ENCODE measurements around the gene SERINC5.
A peak's percentile ranks its signal among the peaks of the same experiment; 100 is the strongest.
"Not testable (repeated sequence)": the region's sequence is repeated elsewhere in the genome, so short reads cannot be mapped to it uniquely, and the experiment has no call there.

SERINC5 gene

DNA sequence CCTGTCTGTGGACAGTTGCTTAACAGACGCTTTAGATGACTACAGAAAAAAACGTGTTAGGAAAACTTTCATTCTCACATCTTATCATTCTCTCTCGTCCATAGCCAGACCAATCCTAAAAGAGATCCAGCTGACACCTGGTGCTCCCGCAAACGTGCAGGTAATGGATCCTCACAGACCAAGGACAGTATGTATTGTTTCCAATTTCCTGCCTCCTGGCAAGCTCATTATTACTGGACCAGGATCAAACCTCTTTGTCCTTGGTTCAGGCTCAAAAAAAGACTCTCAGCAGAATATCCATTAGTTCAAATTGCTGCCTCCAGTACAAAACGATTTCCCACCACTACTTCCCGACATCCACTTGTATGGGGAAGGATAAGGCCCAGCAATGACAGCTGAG lies 62.4 kb downstream of the SERINC5 start:
- DNase-seq: peak; percentile 34

- DNase-seq: no peak
Observed at GRCh38 chr5:80192507-80193241, 63.2 kb downstream of the SERINC5 start.

- no peak for DNase-seq
Observed at GRCh38 chr5:80191991-80192398, 63.9 kb downstream of the SERINC5 start.

- no peak for DNase-seq
Observed at GRCh38 chr5:80191397-80191796, 64.5 kb downstream of the SERINC5 start.

- no peak for DNase-seq
Observed at GRCh38 chr5:80190960-80191359, 64.9 kb downstream of the SERINC5 start.

DNA sequence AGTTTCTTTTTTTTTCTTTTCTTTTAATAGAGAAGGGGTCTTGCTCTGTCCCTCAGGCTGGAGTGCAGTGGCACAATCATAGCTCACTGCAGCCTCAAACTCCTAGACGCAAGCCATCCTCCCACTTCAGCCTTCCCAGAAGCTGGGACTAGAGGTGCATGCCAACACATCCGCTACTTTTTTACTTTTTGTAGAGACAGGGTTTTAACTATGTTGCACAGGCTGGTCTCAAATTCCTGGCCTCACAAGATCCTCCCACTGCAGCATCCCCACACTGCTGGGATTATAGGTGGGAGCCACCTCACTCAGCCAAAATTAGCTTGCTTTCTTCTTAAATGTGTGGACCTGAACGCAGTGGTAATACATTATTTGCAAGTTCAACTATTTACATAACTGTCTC lies 66.1 kb downstream of the SERINC5 start:
- no peak for DNase-seq

DNA sequence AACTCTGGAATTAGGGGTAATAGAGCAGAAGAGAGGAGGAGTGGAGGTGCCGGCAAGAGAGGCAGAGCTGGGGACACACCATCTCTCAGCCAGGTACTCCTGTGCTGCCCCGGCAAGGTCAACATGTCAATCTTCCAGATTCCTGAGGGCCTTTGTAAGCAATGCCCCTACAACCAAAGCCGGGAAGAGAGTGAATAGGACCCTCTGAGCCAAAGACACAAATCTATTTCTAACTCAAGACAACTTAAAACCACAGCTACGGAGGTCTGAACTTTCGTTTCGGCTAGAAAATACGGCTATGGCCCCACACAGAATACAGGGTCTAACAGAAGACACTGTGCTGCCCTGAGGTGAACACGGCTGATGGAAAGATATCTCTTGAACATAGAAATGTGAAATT lies 66.6 kb downstream of the SERINC5 start:
- no peak for DNase-seq

GRCh38 chr5:80187421-80188090 lies 68.3 kb downstream of the SERINC5 start:
- DNase-seq: no peak

GRCh38 chr5:80185535-80185934 lies 70.3 kb downstream of the SERINC5 start:
- not testable (repeated sequence) for DNase-seq

DNA sequence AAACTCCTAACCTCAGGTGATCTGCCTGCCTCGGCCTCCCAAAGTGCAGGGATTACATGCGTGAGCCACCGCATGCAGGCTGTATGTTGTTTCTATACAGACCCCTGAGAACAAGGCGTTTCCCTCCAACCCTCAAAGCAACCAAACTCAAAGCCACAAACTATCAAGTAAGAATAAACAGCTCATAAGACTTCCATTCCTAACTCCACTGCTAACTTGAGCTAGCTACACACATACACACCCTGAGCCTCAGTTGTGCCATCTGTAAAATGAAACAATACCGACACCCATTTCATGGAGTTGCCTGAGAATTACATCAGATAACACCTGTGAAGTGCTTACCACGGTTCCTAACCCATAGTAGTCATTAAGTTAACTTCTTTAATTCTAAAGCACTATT lies 70.8 kb downstream of the SERINC5 start:
- DNase-seq: no peak

DNA sequence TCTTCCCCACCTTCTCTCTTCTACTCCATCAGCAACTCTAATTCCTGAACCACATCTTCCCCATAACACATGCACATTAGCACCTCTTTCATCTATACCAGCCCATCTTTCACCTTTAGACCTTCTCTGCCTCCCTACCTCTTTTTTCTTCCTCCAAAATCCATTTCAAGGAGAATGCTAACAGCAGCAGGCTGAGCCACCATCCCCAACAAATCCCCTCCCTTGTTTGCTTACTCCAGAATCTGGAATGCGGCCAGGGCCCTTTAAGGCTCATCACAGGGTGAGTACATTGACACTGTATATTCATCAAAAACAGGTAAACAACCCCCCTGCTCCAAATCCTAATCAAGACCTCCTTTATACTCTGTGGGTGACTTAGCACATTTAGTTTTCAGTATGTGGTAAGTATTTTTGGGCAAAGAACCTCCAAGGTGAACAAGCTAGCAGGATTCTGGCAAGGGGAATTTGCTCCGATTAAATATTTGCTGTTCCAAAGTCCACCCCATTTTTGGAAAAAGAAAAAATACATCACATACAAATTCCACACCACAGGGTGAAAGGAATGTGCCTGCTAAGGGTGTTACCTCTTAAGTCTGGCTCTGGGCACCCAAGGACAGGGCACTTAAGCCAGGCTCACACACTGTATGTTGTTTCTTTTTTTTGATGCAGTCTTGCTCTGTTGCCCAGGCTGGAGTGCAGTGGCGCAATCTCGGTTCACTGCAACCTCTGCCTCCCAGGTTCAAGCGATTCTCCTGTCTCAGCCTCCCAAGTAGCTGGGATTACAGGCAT lies 71.4 kb downstream of the SERINC5 start:
- peak; percentile 69 for DNase-seq

- not testable (repeated sequence) for DNase-seq
Observed at GRCh38 chr5:80183728-80184234, 72.1 kb downstream of the SERINC5 start.

DNA sequence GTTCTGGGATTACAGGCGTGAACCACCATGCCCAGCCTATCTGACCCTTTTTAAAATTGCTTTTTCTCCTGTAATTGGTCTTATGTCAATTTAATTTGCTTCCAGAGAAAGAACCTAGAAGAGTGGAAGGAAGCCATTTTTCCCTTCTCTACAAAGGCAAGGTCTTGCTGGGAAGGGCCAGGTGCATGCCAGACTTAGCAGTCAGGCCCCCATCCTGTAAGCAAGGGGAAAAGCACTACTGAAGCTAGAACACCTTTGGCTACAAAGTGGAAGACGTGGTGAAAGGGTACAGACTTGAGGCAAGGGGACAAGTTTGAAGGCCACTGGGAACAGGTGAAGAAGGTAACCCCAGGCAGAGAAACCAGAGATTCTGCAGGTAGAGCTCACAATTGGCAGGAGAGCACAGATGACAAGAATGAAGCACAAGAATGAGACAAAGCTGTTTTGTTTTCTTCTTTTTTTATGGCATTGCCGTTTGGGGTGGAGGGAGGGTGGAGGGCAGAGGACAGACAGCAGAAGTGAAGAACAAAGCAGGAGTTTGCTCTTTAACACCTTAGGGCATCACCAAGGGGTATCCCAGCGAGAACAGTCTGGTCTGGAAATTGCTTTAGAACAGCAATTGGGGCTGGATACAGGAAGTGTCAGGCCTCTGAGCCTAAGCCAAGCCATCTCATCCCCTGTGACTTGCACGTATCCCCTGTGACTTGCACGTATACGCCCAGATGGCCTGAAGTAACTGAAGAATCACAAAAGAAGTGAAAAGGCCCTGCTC lies 72.9 kb downstream of the SERINC5 start:
- no peak for DNase-seq

- DNase-seq: peak; percentile 81
Observed at GRCh38 chr5:80181618-80182211, 74.1 kb downstream of the SERINC5 start.

GRCh38 chr5:80177236-80177635 lies 78.6 kb downstream of the SERINC5 start:
- no peak for DNase-seq

DNA sequence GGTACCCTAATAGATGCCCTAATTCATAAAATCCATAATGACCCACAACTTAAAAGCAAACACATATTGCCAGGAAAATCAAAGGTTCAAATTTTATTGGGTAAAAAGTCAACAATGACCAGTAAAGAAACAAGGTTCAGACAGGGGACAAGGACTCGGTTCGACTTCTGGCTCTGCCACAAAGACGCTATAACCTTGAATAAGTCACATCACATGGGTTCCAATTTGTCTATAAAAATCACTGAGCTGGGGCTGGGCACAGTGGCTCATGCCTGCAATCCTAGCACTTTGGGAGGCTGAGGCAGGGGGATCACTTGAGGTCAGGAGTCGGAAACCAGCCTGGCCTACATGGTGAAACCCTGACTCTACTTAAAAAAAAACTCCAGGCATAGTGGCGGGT lies 80.5 kb downstream of the SERINC5 start:
- DNase-seq: no peak

- DNase-seq: no peak
Observed at GRCh38 chr5:80174790-80175189, 81.1 kb downstream of the SERINC5 start.

GRCh38 chr5:80172067-80172695 lies 83.7 kb downstream of the SERINC5 start:
- DNase-seq: no peak

GRCh38 chr5:80170117-80170535 lies 85.7 kb downstream of the SERINC5 start:
- DNase-seq: no peak

GRCh38 chr5:80168388-80169028 lies 87.3 kb downstream of the SERINC5 start:
- no peak for DNase-seq

DNA sequence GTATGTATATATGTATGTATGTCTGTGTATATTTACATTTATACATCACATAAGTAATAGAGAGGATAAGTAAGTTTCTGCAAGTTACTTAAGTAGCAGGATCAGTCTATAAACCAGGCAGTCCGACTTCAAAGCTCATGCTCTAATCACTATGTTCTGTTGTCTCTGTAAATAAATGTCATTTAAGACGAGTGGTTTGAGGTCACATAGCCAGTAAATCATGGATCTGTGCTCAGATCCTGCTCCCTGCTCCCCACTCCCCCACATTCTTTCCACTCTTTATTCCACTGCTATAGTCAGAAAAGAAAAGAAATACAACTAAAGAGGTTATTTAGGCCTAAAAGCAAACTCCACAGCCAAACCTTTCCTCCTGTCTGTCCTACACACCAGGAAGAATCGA lies 90.4 kb downstream of the SERINC5 start:
- no peak for DNase-seq
